Thoracic aorta (tissue), 2 donors: ENCODE measurements around the gene CTDP1. TPM values are rescaled to one million over a fixed set of nuclear protein-coding genes. Genes with fewer than 3 reads are reported as not detected.

Experiments
- ATAC-seq: fragments of 150-250 bp; one replicate; pipeline ENCODE4 v1.8.0; 2017; ENCODE audit warnings: low read depth; ENCODE audit not compliant: insufficient number of reproducible peaks, low FRiP score
- DNase-seq: peaks from one replicate; pipeline ENCODE4 v3.0.0-alpha.2; 2020; ENCODE audit warnings: low spot score
- H3K27ac ChIP-seq, 2 donors: fragments of 200-600 bp; sonication (generic); 1 replicate in 1 of 2; 2 replicates in 1 of 2; pipeline ENCODE4 v1.5.1; 2016; ENCODE audit warnings: mild to moderate bottlenecking in 2 of 2, moderate library complexity in 2 of 2
- H3K27me3 ChIP-seq: fragments of 200-600 bp; sonication (generic); replicated peaks from 2 replicates; pipeline ENCODE4 v1.6.0; 2016; ENCODE audit warnings: mild to moderate bottlenecking; ENCODE audit not compliant: insufficient read depth
- H3K36me3 ChIP-seq: fragments of 200-600 bp; sonication (generic); one replicate; pipeline ENCODE4 v1.5.1; 2016
- H3K4me1 ChIP-seq, 2 donors: fragments of 200-600 bp; sonication (generic); 1 replicate in 1 of 2; 2 replicates in 1 of 2; pipeline versions ENCODE4 v1.5.1 to v1.6.0; 2016; ENCODE audit warnings: low read depth in 2 of 2, mild to moderate bottlenecking in 1 of 2; ENCODE audit not compliant: control insufficient read depth in 1 of 2
- H3K4me3 ChIP-seq: fragments of 200-600 bp; sonication (generic); 2 replicates; pipeline ENCODE4 v1.5.1; 2016; ENCODE audit warnings: mild to moderate bottlenecking
- H3K9me3 ChIP-seq: fragments of 200-600 bp; sonication (generic); 2 replicates; pipeline ENCODE4 v1.5.1; 2016
- CTCF ChIP-seq: fragments of 200-600 bp; sonication (generic); IDR thresholded peaks from one replicate; pipeline ENCODE4 v1.5.1; 2019; ENCODE audit warnings: antibody characterized with exemption
- total RNA-seq, 2 donors: library from RNA; depleted of rRNA; stranded (reverse); fragments of >200 nt; gene quantifications; one replicate each; pipeline versions ENCODE4 v1.1.0 to v1.2.3, GENCODE V29; 2016

The CTDP1 gene
- total RNA-seq, 2 donors from 2014 or later, result 25.0 to 28.0 TPM

DNA sequence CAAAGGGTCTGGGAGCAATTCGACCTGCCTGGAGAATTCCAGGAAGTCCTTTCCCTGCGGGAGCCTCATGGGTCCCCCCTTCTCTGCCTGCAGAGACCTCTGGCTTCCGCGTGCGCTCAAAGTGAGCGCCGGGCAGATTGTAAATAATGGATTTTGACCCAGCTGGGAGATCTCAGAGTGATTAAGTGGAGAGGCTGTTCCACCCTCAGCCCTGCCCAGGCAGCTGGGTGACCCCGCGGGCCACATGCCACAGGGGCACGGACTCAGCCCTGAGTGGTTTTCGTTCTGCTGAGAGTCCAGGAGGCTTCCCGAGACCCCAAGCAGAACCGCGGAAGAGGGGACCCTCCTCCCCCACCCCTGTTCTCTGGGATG, 119.4 kb downstream of the CTDP1 start:
- peak overlapping the region; percentile 48 for H3K4me3 ChIP-seq
- peaks cover 0 to 4% of the 10 kb centered on the region in 2 donors for H3K4me1 ChIP-seq
- no peaks in the 10 kb centered on the region for H3K9me3 ChIP-seq
- DNase-seq (no peak), ATAC-seq (no peak)
- no peak for TF ChIP-seq CTCF
- H3K27me3 ChIP-seq, result peaks cover 9% of the 10 kb centered on the region
- no peak overlapping the region for H3K27ac ChIP-seq
- H3K36me3 ChIP-seq, result no peaks in the 10 kb centered on the region

- ATAC-seq, result no peak
- Histone ChIP-seq H3K4me3 (no peak overlapping the region), H3K4me1 (peaks cover 0 to 4% of the 10 kb centered on the region in 2 donors), H3K36me3 (no peaks in the 10 kb centered on the region), H3K9me3 (no peaks in the 10 kb centered on the region), H3K27me3 (peaks cover 9% of the 10 kb centered on the region), H3K27ac (no peak overlapping the region)
- no peak for TF ChIP-seq CTCF
- no peak for DNase-seq
These were observed 120.2 kb downstream of the CTDP1 start for GRCh38 chr18:79799619-79800370.

GRCh38 chr18:79800371-79801180, 121.0 kb downstream of the CTDP1 start:
- H3K4me3 ChIP-seq, result no peak overlapping the region
- H3K27ac ChIP-seq, result no peak overlapping the region
- TF ChIP-seq CTCF, result no peak
- no peaks in the 10 kb centered on the region for H3K9me3 ChIP-seq
- DNase-seq (no peak), ATAC-seq (no peak)
- peaks cover 9% of the 10 kb centered on the region for H3K27me3 ChIP-seq
- H3K4me1 ChIP-seq, result peaks cover 0 to 4% of the 10 kb centered on the region in 2 donors
- no peaks in the 10 kb centered on the region for H3K36me3 ChIP-seq

- Histone ChIP-seq H3K4me1 (peaks cover 0 to 4% of the 10 kb centered on the region in 2 donors), H3K9me3 (no peaks in the 10 kb centered on the region), H3K27ac (no peak overlapping the region), H3K36me3 (no peaks in the 10 kb centered on the region), H3K4me3 (no peak overlapping the region), H3K27me3 (peaks cover 9% of the 10 kb centered on the region)
- TF ChIP-seq CTCF, result no peak
- DNase-seq (no peak), ATAC-seq (no peak)
These were observed 121.6 kb downstream of the CTDP1 start for GRCh38 chr18:79801217-79801616.

GRCh38 chr18:79801641-79802040, 122.0 kb downstream of the CTDP1 start:
- no peak for DNase-seq
- Histone ChIP-seq H3K27ac (no peak overlapping the region), H3K4me3 (no peak overlapping the region), H3K4me1 (peaks cover 0 to 4% of the 10 kb centered on the region in 2 donors), H3K27me3 (peaks cover 9% of the 10 kb centered on the region), H3K36me3 (no peaks in the 10 kb centered on the region), H3K9me3 (no peaks in the 10 kb centered on the region)
- no peak for TF ChIP-seq CTCF
- ATAC-seq, result no peak
